Naive B cell (primary cell): ENCODE measurements around the gene PRKAG2. TPM values are rescaled to one million over a fixed set of nuclear protein-coding genes. Genes with fewer than 3 reads are reported as not detected.
A peak's percentile ranks its signal among the peaks of the same experiment; 100 is the strongest.
"Not testable (repeated sequence)": the region's sequence is repeated elsewhere in the genome, so short reads cannot be mapped to it uniquely, and the experiment has no call there.

ENCODE experiments used
- ATAC-seq, 2 donors: fragments of 150-1000 bp; cut with Tn5 transposase; 2 replicates each; pipeline ENCODE4 v1.10.0; 2021; ENCODE audit warnings: low read depth in 2 of 2, mild to moderate bottlenecking in 2 of 2, moderate library complexity in 2 of 2
- DNase-seq: peaks from one replicate; pipeline ENCODE4 v3.0.0; 2022
- H3K27ac Mint-ChIP-seq, 6 donors: one replicate each; pipeline ENCODE4 v1.8.0; 2020 to 2022; ENCODE audit warnings: mild to moderate bottlenecking in 6 of 6, mixed read lengths in 6 of 6, moderate library complexity in 5 of 6, inconsistent platforms in 2 of 6
- H3K27me3 Mint-ChIP-seq, 3 donors: one replicate each; pipeline ENCODE4 v1.8.0; 2021 to 2022; ENCODE audit warnings: mixed read lengths in 3 of 3, mild to moderate bottlenecking in 1 of 3
- H3K36me3 Mint-ChIP-seq, 2 donors: one replicate each; pipeline ENCODE4 v1.8.0; 2020 to 2022; ENCODE audit warnings: mixed read lengths in 2 of 2, inconsistent platforms in 1 of 2, mild to moderate bottlenecking in 1 of 2
- H3K4me1 Mint-ChIP-seq, 3 donors: one replicate each; pipeline ENCODE4 v1.8.0; 2020 to 2022; ENCODE audit warnings: mixed read lengths in 3 of 3, inconsistent platforms in 1 of 3, mild to moderate bottlenecking in 1 of 3, moderate library complexity in 1 of 3
- H3K4me3 Mint-ChIP-seq, 8 donors: one replicate each; pipeline ENCODE4 v1.8.0; 2020 to 2022; ENCODE audit warnings: mild to moderate bottlenecking in 8 of 8, mixed read lengths in 8 of 8, moderate library complexity in 8 of 8, inconsistent platforms in 2 of 8
- H3K9me3 Mint-ChIP-seq, 7 donors: one replicate each; pipeline ENCODE4 v1.8.0; 2020 to 2022; ENCODE audit warnings: mixed read lengths in 7 of 7, mild to moderate bottlenecking in 5 of 7, inconsistent platforms in 2 of 7, moderate library complexity in 1 of 7
- polyA plus RNA-seq, 6 donors: library from polyadenylated mRNA; unstranded; fragments of 300-500 nt; fragmentation: Illumina TruSeq; gene quantifications; one replicate each; pipeline ENCODE4 v1.2.3, GENCODE V29; 2021; ENCODE audit warnings: low read depth in 6 of 6

PRKAG2 gene
- polyA plus RNA-seq, 6 donors from 2014 or later, result 16.2 to 25.4 (median 20.0) TPM

- Mint-ChIP-seq H3K4me3 (no peak overlapping the region), H3K27ac (peak overlapping the region in 1 of 6 donors; percentile 44)
Measured at GRCh38 chr7:151845412-151846205, 31.3 kb downstream of the PRKAG2 start.

GRCh38 chr7:151844825-151845200 lies 32.1 kb downstream of the PRKAG2 start:
- DNase-seq, result no peak
- H3K4me3 Mint-ChIP-seq, result no peak overlapping the region
- no peaks in the 10 kb centered on the region for H3K27me3 Mint-ChIP-seq
- H3K9me3 Mint-ChIP-seq, result no peaks in the 10 kb centered on the region
- no peaks in the 10 kb centered on the region for H3K36me3 Mint-ChIP-seq
- H3K27ac Mint-ChIP-seq, result no peak overlapping the region
- H3K4me1 Mint-ChIP-seq, result peaks cover 5 to 14% (median 13%) of the 10 kb centered on the region in 3 donors
- no peak for ATAC-seq

More at GRCh38 chr7:151845412-151846205, 31.3 kb downstream of the PRKAG2 start:
- Mint-ChIP-seq H3K27me3 (no peaks in the 10 kb centered on the region), H3K9me3 (no peaks in the 10 kb centered on the region), H3K36me3 (no peaks in the 10 kb centered on the region), H3K4me1 (peaks cover 5 to 14% (median 13%) of the 10 kb centered on the region in 3 donors)
- ATAC-seq, result no peak
- no peak for DNase-seq

- DNase-seq (no peak), ATAC-seq (no peak)
- Mint-ChIP-seq H3K4me3 (no peak overlapping the region), H3K4me1 (peaks cover 11 to 15% (median 14%) of the 10 kb centered on the region in 3 donors), H3K27me3 (no peaks in the 10 kb centered on the region), H3K27ac (no peak overlapping the region), H3K36me3 (no peaks in the 10 kb centered on the region), H3K9me3 (no peaks in the 10 kb centered on the region)
Measured at GRCh38 chr7:151844071-151844824, 32.7 kb downstream of the PRKAG2 start.

GRCh38 chr7:151843181-151843580 lies 33.7 kb downstream of the PRKAG2 start:
- Mint-ChIP-seq H3K27ac (peak overlapping the region in 1 of 6 donors; percentile 35), H3K36me3 (no peaks in the 10 kb centered on the region), H3K4me1 (peaks cover 11 to 25% (median 19%) of the 10 kb centered on the region in 3 donors), H3K9me3 (no peaks in the 10 kb centered on the region), H3K27me3 (no peaks in the 10 kb centered on the region), H3K4me3 (no peak overlapping the region)
- DNase-seq (no peak), ATAC-seq (no peak)

GRCh38 chr7:151841395-151842051 lies 35.4 kb downstream of the PRKAG2 start:
- not testable (repeated sequence) for H3K9me3 Mint-ChIP-seq, H3K36me3 Mint-ChIP-seq, H3K27ac Mint-ChIP-seq, ATAC-seq, DNase-seq, H3K4me3 Mint-ChIP-seq, H3K27me3 Mint-ChIP-seq
- peaks cover 23 to 42% (median 35%) of the 10 kb centered on the region in 3 donors for H3K4me1 Mint-ChIP-seq

GRCh38 chr7:151840088-151840910 lies 36.6 kb downstream of the PRKAG2 start:
- no peaks in the 10 kb centered on the region for H3K36me3 Mint-ChIP-seq
- peak overlapping the region in 5 of 6 donors; percentile 65 to 98 (median 93) for H3K27ac Mint-ChIP-seq
- no peaks in the 10 kb centered on the region for H3K27me3 Mint-ChIP-seq
- H3K9me3 Mint-ChIP-seq, result no peaks in the 10 kb centered on the region
- peaks cover 23 to 49% (median 42%) of the 10 kb centered on the region in 3 donors for H3K4me1 Mint-ChIP-seq
- no peak for ATAC-seq
- H3K4me3 Mint-ChIP-seq, result peak overlapping the region in 6 of 8 donors; percentile 68 to 92 (median 86)
- no peak for DNase-seq

GRCh38 chr7:151839451-151839921 lies 37.4 kb downstream of the PRKAG2 start:
- H3K27ac Mint-ChIP-seq, result peak overlapping the region; percentile 63 to 98 (median 92)
- H3K9me3 Mint-ChIP-seq, result no peaks in the 10 kb centered on the region
- peak; percentile 11 to 17 for ATAC-seq
- peak; percentile 26 for DNase-seq
- no peaks in the 10 kb centered on the region for H3K36me3 Mint-ChIP-seq
- peak overlapping the region; percentile 68 to 92 (median 86) for H3K4me3 Mint-ChIP-seq
- no peaks in the 10 kb centered on the region for H3K27me3 Mint-ChIP-seq
- H3K4me1 Mint-ChIP-seq, result peaks cover 20 to 49% (median 42%) of the 10 kb centered on the region in 3 donors

- peak; percentile 80 for DNase-seq
- H3K4me1 Mint-ChIP-seq, result peaks cover 20 to 49% (median 42%) of the 10 kb centered on the region in 3 donors
- no peaks in the 10 kb centered on the region for H3K27me3 Mint-ChIP-seq
- peak overlapping the region; percentile 77 to 98 (median 92) for H3K27ac Mint-ChIP-seq
- H3K9me3 Mint-ChIP-seq, result no peaks in the 10 kb centered on the region
- ATAC-seq, result peak; percentile 84 to 87
- H3K36me3 Mint-ChIP-seq, result no peaks in the 10 kb centered on the region
- peak overlapping the region; percentile 68 to 92 (median 86) for H3K4me3 Mint-ChIP-seq
Measured at GRCh38 chr7:151838861-151839381, 38.0 kb downstream of the PRKAG2 start.

- no peak for DNase-seq
- Mint-ChIP-seq H3K27ac (peak overlapping the region in 4 of 6 donors; percentile 86 to 98 (median 91)), H3K4me1 (peaks cover 21 to 49% (median 42%) of the 10 kb centered on the region in 3 donors), H3K27me3 (no peaks in the 10 kb centered on the region), H3K9me3 (no peaks in the 10 kb centered on the region), H3K36me3 (no peaks in the 10 kb centered on the region), H3K4me3 (peak overlapping the region; percentile 68 to 92 (median 86))
- no peak for ATAC-seq
Measured at GRCh38 chr7:151838072-151838471, 38.8 kb downstream of the PRKAG2 start.

GRCh38 chr7:151837285-151838042 lies 39.5 kb downstream of the PRKAG2 start:
- Mint-ChIP-seq H3K4me1 (peaks cover 25 to 49% (median 42%) of the 10 kb centered on the region in 3 donors), H3K27ac (peak overlapping the region in 4 of 6 donors; percentile 77 to 88 (median 86)), H3K36me3 (no peaks in the 10 kb centered on the region), H3K9me3 (no peaks in the 10 kb centered on the region), H3K4me3 (peak overlapping the region; percentile 9 to 92 (median 72)), H3K27me3 (no peaks in the 10 kb centered on the region)
- DNase-seq (no peak), ATAC-seq (no peak)

- H3K36me3 Mint-ChIP-seq, result no peaks in the 10 kb centered on the region
- DNase-seq, result no peak
- no peaks in the 10 kb centered on the region for H3K9me3 Mint-ChIP-seq
- peak overlapping the region in 5 of 8 donors; percentile 41 to 76 (median 47) for H3K4me3 Mint-ChIP-seq
- ATAC-seq, result no peak
- no peaks in the 10 kb centered on the region for H3K27me3 Mint-ChIP-seq
- H3K4me1 Mint-ChIP-seq, result peaks cover 25 to 51% (median 42%) of the 10 kb centered on the region in 3 donors
- H3K27ac Mint-ChIP-seq, result peak overlapping the region in 3 of 6 donors; percentile 26 to 88 (median 87)
Measured at GRCh38 chr7:151836927-151837205, 40.0 kb downstream of the PRKAG2 start.
